OCI-LY1 (cell line): ENCODE results near the gene SLC7A14.

Experiments
- CTCF ChIP-seq: fragments of 200-600 bp; sonication (generic), shearing (Covaris generic); IDR thresholded peaks from 2 replicates; pipeline ENCODE4 v1.5.1; 2017; ENCODE audit warnings: mild to moderate bottlenecking, antibody characterized with exemption, low read length, moderate library complexity, mixed read lengths
- EZH2 ChIP-seq: fragments of 200-600 bp; sonication (generic), shearing (Covaris generic); IDR thresholded peaks from 2 replicates; pipeline ENCODE4 v1.8.0; 2017; ENCODE audit warnings: borderline replicate concordance, mixed run types, mild to moderate bottlenecking, antibody characterized with exemption, low read length, moderate library complexity, mixed read lengths

- no peak for TF ChIP-seq CTCF
- TF ChIP-seq EZH2: no peak
Observed at GRCh38 chr3:170448584-170448983, 137.3 kb downstream of the SLC7A14 start.
